A549 treated with AZD2906 at 1 μM for 4 hours (cell line): Measurements from ENCODE around the gene RASSF10. TPM values are rescaled to one million over a fixed set of nuclear protein-coding genes. Genes with fewer than 3 reads are reported as not detected.

ENCODE experiments used
- total RNA-seq: library from RNA; stranded (reverse); fragments of 200-300 nt; extraction: Qiagen RNA extraction; gene quantifications from 5 replicates; pipeline ENCODE4 v1.2.3, GENCODE V29; 2022

Gene RASSF10
- 0.70 to 1.1 TPM (median 0.79 TPM) in 5 replicates for total RNA-seq

DNA sequence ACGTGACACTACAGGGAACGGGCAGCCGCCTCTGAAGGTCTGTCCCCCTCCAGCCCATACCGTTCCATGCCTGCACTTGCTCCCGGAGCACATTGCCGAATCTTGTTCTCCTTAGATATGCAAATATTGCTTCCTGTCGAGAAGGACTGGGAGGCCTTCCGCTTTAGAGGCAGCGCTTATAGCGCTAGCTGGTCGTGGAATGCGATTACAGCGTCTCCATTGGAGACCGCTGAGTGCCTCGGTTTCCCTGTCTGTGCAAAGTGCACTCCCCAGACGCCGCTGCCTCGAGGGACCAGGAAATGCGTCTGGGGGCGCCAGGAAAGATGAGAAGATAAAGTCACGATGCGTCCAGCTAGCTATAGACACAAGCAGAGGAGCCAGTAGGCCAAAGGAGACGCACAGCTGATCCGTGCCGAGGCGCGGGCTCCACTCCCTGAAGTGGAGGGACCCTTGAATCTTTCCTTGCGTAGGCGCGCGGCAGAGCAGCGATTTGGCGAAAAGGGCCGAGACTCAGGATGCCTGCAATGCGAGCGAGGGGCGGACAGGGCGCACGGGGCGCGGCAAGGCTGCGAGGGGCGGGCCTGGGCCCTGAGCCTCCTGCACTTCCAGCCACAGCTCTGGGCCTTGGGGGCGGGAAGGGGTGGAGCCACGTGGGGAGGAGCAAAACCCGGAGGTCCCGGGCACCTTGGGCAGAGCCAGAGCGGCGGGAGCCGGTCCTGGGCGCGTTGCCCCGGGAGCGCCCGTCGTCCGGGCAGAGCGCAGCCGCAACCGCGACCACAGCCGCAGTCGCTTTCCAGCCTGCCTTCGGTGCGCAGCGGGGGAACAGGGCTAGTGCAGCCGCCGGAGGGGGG is at the start of gene RASSF10:
Gene RASSF10 (plus strand): TSS at position 692 of the 851 bp plus-strand sequence. CDS start 261 bp downstream, outside the sequence.

